ENCODE measurements around the gene FAM222A. TPM values are rescaled to one million over a fixed set of nuclear protein-coding genes. Genes with fewer than 3 reads are reported as not detected.

FAM222A gene
- total RNA-seq, 1 donor from 2014 or later, result 1.8 TPM

GRCh38 chr12:109724321-109724892 lies 10.8 kb downstream of the FAM222A start:
- DNase-seq (ENCODE audit: low spot score), result no peak
- no peak for ATAC-seq

DNA sequence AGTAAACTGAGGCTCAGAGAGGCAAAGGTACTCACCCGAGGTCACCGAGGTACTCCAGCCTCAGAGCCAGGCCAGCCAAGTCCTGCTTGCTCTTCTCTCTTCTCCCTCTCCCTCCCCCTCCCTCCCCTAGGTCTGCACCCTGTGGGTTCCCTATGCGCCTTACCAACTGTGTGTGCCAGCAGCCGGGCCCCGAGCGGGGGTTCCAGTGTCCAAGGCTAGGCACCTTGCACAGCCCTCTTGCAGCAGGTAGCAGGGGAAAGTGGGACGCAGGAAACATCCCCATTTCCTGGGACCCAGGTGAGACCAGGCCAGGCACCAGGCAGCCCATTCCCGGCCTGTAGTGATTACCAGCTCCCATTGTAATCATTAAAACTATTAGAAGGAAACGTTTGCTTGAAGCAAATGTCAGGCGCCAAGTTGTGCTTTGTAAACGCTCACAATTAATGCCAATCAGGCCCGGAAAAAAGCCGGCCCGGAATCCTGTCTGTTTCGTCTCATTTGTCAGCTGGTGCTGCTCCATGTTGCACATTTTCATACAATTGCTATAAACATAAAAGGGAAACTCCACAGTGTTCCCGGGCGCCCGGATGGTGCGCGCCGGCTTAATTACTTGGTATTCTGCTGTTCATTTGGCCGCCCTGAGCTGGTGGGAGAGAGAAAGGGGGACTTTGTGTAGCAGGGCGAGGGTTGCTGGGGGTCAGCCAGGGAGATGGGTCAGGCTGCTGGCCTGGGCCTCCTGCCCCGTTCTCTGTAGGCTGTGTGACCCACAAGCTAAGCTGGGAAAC lies 11.9 kb downstream of the FAM222A start:
- no peak for ATAC-seq
- no peak for DNase-seq (ENCODE audit: low spot score)

DNA sequence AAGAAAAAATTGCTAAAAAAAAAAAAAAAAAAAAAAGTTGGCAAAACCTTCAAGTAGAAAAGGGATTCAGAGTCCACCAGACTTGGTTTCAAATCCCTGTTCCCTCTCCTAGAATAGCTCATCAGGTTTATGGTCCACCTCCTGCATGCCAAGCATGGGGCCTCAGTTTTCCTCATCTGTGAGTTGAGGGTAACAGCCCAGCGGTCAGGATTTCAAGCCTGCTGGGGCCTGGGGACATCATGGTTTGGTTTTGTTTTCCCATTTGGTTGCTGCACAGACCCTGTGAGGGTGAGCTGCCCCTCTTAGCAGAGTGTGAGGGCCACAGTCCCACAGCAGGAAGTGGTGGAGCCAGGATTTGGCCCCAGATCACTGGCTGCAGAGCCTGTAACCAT lies 12.5 kb downstream of the FAM222A start:
- ATAC-seq (no peak), DNase-seq (ENCODE audit: low spot score) (no peak)

DNA sequence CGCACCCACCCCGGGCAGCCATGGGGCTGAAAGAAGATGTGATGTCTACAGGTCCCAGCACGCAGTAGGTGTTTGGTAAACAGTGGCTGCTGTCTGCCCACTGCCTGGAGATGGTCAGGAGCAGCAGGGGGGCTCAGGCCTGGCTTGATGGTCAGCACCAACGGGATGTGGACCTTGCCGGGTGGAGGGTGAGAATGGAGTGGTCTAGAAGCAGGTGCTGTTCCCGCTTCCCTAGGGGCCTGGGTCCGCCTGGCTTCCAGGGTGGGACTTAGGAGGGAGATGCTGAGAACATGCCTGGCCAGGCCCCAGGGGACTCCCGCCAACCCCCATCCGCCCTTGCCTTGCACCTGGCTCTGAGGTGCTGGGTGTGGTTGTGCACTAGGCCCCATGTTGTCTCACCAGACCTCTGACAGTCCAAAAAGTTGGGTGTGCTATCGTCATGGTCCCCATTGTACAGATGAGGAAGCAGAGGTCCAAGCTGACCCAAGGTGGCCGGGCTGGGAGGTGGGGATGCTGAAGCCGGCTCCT lies 12.9 kb downstream of the FAM222A start:
- no peak for ATAC-seq
- DNase-seq (ENCODE audit: low spot score), result no peak

DNA sequence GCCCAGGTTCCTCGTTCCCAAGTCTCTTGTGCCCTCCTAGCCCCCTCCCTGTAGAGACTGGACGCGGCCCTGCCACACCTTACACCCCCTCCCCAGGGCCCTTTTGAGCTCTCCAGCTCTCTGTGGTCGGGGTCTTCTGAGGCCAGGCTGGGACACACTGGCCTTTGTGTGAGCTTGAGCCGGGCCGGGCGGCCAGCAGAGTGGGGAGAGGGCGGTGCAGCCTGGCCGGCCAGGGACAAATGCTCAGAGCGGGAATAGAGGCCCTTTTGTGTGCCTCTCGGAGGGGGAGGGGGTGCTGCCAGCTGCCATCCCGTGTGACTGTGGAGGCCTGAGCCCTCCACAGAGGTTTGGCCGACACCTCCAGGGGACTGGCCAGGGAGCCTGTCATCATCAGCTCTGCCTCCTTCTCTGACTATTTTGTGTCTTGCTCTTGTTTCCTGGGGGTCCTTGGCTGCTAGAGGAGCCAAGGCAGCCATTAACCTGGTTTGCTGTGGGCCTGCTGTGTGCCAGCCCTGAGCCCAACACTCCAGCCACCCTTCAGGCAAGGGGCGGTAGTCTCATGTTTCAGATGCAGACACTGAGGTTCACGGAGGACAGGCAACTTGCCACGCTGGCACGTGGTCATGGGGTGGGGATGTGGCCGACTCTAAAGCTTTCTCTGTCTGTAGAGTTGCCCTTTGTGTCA lies 13.6 kb downstream of the FAM222A start:
- DNase-seq (ENCODE audit: low spot score) (no peak), ATAC-seq (no peak)

- ATAC-seq, result no peak
- DNase-seq (ENCODE audit: low spot score), result no peak
Measured at GRCh38 chr12:109727746-109728726, 14.4 kb downstream of the FAM222A start.

GRCh38 chr12:109728921-109729320 lies 15.3 kb downstream of the FAM222A start:
- ATAC-seq (no peak), DNase-seq (ENCODE audit: low spot score) (no peak)

- ATAC-seq, result no peak
Measured at GRCh38 chr12:109729371-109729781, 15.8 kb downstream of the FAM222A start.

DNA sequence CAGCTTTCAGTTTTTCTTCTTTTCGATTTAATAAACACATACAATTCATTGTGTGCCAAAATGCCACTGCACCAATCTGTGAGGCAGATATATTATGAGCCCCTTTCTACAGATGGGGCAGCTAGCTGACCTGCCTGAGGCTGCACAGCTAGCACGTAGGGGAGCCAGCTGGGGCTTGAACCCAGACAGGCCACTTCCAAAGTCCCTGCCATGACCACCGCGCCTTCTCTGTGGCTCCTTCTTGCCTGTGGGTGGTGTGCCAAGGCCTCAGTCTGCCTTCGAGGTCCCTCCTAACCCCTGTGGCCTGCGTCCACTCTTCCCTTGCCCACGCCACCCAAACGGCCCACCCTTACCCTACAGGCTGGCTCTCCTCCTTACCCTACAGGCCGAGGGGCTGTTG lies 16.2 kb downstream of the FAM222A start:
- DNase-seq (ENCODE audit: low spot score) (no peak), ATAC-seq (no peak)

More at GRCh38 chr12:109729371-109729781, 15.8 kb downstream of the FAM222A start:
- DNase-seq (ENCODE audit: low spot score), result no peak

DNA sequence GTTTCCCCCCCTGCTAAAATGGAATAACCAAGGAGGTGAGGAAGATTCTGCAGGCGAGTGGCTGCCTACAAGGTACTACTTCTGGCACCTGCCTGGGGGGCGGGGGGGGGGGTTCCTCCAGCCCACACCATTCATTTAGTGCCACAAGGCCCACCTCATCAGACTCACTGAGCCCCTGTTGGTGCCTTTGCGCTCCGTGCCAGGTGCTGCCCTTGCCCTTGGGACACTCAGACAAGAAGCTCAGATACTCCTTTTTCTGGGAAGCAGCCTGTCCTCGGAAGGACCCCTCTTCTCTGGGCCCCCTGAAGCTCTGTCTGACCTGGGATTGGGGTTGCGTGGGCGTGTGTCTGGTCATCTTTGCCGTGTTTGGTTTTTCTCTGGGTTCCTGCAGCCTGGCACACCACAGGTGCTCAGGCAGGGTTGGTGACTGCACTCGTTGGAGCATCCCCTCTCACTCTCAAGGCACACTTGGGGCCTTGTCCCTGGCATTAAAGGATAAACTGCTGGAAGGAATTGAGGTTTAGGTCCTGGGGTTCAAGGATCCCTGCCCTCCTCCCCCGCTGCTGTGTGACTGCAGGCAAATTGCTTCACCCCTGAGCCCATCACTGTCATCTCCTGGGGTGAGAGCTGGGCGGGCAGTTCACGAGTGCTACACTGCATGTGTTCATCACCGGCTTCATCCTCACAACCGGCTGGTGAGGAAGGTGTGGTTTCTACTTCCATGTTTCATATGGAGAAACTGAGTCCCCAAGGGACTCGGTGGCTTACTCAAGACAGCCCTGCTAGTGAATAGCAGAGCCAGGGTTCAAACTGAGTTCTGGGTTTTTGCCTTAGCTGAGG lies 16.9 kb downstream of the FAM222A start:
- peak; percentile 28 for DNase-seq (ENCODE audit: low spot score)
- ATAC-seq, result no peak

DNA sequence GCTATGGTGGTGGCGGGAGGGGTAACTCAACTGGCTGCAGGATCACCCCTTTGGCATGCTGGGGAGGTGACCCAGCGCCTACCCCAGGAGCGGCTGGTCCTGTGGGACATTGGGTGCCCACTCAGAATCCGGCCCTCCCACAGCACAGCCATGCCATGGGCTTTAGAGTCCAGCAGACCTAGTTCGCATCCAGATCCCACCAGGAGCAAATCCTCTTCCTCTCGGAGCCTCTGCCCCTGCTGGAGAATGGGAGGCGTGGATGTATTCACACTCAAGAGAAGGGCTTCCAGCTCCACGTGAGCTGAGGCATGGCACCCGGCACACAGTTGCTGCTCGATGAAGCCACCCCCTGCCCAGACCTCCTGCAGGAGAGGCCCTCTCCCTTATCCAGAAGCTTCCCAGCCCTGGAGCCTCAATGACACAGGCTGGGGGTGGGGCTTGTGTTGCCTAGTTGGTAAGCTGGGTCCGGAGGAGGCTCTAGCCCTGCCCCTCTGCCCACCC lies 17.7 kb downstream of the FAM222A start:
- DNase-seq (ENCODE audit: low spot score) (peak; percentile 31), ATAC-seq (no peak)

GRCh38 chr12:109731806-109732205 lies 18.2 kb downstream of the FAM222A start:
- ATAC-seq, result no peak

GRCh38 chr12:109732321-109733305 lies 19.0 kb downstream of the FAM222A start:
- DNase-seq (ENCODE audit: low spot score), result peak; percentile 26
- ATAC-seq, result no peak

More at GRCh38 chr12:109731806-109732205, 18.2 kb downstream of the FAM222A start:
- peak; percentile 16 for DNase-seq (ENCODE audit: low spot score)

DNA sequence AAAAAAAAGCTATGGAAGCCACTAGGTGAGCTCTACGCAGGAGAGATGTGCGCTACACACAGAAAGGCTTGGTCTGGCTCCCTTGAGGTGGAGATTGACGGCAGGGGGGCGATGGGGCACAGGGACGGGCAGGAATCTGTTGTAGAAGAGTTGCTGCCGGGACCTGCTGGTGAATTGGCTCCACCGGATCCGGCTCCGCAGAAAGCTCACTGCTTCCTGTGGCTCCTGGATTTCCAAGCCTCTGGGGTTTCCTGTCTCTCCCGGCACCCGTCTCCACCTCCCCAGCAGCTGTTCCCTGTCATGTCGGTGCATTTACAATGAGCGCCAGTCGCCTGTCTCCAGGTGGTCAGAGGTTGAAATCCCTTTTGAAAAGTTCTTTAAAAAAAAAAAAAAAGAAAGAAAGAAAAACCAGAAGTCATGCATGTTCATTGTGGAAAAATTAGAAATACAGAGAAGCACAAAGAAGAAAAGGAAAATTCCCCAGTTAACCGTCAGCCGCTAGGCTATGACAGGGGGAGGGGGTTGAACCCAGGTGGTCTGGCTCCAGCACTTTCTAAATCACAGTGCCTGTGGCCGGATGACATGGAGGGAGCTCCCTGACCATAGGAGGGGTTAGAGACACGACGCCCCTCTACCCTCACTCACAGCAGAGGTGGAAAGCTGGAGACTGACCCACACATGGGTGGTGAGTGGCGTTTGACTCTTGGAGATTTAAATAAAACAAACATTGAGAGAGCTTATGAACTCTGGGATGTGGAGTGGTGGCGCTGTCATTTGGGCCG lies 20.8 kb downstream of the FAM222A start:
- ATAC-seq (no peak), DNase-seq (ENCODE audit: low spot score) (peak; percentile 41)

DNA sequence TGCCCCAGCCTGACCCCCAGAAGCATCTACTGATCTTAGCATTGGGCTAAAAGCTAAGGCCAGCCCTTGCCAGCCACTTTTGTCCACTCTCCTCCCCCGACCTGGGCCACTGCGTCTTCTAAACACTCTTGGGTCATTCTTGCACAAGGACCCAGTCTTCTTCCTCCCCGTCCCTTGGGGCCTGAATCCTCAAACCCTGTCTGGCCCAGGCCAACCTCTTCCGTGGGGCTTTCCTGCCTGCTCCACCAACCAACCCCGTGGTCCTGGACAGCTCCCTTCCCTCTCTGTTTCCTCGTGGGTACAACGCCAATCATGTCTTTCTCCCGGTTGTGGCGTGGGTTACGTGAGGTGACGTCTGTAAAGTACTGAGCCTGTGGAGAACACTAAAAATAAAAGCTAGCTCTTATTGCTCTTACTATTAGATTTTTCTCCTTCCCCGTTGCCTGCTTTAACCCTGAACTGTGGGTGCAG lies 21.5 kb downstream of the FAM222A start:
- DNase-seq (ENCODE audit: low spot score), result peak; percentile 27
- no peak for ATAC-seq

DNA sequence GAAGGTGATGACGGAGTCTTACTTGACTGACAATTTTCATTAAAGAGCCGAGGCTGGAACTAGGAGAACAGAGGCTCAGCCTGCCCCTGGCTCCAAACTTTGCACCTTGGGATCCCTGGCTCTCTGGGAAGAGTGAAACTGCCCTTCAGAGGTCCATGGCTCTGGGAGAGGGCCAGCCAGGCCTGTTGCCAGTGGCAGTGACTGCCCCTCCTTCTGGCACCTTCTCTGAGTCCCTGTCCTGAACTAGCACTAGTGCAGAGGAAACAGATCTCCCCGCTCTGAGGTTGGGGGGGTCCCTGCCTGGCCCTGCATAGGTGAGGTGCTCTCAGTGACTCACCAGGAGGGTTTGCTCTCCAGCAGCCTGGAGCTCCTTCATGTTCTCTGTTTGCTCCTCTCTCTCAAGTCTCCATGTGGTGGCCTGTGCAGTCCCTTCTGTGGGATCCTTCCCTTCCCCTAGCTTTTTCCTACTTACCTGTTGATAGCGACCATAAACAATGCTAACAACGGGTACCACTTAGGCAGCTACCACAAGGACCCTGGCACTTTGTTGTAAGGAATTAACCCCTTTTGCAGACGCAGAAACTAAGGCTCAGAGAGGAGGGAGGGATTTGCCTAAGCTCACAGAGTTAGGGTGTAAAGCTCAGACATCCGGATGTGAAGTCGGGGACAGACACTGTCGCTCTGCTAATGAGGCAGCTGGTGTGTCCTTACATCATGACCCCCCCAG lies 22.4 kb downstream of the FAM222A start:
- ATAC-seq (peak; percentile 85), DNase-seq (ENCODE audit: low spot score) (peak; percentile 88)

All from left lobe of liver (tissue), 2 donors.